ENCODE data around the gene NPPC.

DNA sequence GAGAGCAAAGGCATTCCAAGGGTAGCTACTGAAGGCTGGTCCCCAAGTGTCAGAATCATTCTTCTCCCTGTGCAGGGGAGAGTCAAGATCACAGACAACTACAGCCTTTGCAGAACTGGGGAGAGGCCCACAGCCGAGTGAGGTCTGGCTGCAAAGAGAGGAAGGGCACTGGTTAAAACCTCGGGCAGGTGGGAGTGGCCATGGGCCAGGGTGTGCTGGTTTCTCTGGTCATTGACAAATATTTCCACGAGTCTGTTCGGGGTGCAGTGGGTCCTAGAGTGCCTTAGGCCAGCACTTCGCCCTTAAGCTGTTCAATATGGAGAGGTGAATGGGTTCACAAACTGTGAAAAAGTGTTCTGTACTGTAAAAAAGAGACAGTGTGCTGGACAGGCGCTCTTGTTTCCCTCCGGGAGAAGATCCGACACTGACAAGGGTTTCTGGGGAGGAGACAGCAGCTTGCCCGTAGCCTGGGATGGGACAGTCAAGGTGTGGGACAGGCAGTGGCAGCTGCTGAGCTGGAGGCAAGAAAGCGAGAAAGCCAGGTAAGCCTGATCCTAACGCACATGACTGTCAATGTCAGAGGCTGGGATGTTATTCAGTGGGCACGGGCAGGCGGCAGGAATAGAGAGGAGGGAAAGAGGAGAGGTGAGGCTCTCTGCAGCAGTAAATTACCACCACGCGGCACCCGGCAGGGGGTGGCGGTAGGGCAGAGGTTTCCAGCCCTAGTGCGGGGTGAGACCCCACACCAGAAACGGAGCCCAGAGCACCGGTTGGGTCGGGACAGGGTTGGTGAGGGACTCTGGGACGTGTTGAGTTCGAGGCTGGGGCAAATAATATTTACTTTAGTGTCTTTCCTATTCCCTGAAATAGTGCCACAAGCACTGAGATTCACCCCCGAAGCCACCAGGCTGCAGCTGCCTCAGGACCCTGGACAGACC lies 2.0 kb downstream of the NPPC start:
- TF ChIP-seq, protein P1, sequence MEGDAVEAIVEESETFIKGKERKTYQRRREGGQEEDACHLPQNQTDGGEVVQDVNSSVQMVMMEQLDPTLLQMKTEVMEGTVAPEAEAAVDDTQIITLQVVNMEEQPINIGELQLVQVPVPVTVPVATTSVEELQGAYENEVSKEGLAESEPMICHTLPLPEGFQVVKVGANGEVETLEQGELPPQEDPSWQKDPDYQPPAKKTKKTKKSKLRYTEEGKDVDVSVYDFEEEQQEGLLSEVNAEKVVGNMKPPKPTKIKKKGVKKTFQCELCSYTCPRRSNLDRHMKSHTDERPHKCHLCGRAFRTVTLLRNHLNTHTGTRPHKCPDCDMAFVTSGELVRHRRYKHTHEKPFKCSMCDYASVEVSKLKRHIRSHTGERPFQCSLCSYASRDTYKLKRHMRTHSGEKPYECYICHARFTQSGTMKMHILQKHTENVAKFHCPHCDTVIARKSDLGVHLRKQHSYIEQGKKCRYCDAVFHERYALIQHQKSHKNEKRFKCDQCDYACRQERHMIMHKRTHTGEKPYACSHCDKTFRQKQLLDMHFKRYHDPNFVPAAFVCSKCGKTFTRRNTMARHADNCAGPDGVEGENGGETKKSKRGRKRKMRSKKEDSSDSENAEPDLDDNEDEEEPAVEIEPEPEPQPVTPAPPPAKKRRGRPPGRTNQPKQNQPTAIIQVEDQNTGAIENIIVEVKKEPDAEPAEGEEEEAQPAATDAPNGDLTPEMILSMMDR (conservative IDR thresholded peaks at IDR 0.05): no peak
- no peak for TF ChIP-seq EZH2 (IDR thresholded peaks at IDR 0.05; ENCODE audit: low read depth)

Data from PC-9 (cell line).